CD4-positive, alpha-beta T cell treated with Interferon alpha-2 for 1 hour (primary cell): ENCODE results near the gene NFIL3.
"Not testable (repeated sequence)": the region's sequence is repeated elsewhere in the genome, so short reads cannot be mapped to it uniquely, and the experiment has no call there.

ENCODE experiments used
- DNase-seq, 2 donors: peaks; one replicate each; pipeline ENCODE4 v3.0.0-alpha.2; 2020 to 2022

Gene NFIL3

DNA sequence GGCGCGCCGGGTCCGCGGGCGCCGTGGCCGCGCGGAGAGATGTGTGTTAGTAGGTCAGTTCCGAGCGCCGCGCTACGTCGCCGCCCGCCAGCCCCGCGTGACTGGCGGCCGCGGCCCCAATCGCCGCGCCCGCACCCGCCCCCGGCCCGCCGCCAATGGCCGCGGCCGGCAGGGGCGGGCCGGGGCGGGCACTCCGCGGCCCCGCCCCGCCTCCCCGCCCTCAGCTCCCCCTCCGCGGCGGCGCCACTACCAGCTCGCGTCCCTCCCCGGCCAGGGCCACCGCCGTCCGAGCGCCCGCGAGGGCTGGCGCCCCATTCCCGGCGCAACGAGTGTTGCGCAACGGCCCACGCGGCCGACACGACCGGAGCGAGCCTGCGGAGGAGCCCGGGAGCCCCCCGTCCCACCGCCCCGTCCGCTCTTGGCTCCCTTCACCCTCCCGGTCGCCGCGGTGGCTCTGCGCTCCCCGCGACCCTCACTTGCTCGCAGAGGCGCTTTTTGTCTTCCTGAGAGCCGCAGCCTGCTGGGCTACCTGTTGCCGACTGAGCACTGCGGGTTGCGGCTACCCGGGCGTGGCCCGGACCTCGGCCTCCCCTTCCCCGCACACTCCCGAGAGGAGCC lies at the start of gene NFIL3:
Gene NFIL3 (minus strand): TSS at position 48 of the 618 bp plus-strand sequence. CDS start 13,098 bp downstream, outside the sequence.
- peak; percentile 78 to 81 for DNase-seq

- DNase-seq: not testable (repeated sequence)
Measured at GRCh38 chr9:91471524-91471923, 47.9 kb upstream of the NFIL3 start.

GRCh38 chr9:91465420-91465819 lies 41.8 kb upstream of the NFIL3 start:
- DNase-seq: no peak

DNA sequence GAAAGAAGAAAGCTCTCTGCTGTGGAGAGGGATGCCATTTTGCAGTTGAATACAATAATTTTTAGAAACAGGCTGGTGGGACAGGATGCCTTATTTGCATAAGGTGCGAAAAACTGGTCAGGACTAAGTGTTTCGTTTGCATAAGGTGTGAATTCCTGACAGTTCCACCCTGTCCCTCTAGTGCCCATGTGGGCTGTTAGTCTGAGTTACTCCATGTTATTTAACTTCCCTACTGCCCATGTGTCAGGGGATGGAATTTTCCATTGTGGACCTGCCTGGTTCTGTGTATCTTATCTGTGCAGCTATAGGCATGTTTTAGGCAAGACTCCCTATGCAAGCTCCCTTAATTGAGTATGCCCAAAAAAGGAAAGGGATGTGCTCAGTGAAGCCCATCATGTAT lies 35.3 kb upstream of the NFIL3 start:
- no peak for DNase-seq

- no peak for DNase-seq
Measured at GRCh38 chr9:91452844-91453243, 29.2 kb upstream of the NFIL3 start.

DNA sequence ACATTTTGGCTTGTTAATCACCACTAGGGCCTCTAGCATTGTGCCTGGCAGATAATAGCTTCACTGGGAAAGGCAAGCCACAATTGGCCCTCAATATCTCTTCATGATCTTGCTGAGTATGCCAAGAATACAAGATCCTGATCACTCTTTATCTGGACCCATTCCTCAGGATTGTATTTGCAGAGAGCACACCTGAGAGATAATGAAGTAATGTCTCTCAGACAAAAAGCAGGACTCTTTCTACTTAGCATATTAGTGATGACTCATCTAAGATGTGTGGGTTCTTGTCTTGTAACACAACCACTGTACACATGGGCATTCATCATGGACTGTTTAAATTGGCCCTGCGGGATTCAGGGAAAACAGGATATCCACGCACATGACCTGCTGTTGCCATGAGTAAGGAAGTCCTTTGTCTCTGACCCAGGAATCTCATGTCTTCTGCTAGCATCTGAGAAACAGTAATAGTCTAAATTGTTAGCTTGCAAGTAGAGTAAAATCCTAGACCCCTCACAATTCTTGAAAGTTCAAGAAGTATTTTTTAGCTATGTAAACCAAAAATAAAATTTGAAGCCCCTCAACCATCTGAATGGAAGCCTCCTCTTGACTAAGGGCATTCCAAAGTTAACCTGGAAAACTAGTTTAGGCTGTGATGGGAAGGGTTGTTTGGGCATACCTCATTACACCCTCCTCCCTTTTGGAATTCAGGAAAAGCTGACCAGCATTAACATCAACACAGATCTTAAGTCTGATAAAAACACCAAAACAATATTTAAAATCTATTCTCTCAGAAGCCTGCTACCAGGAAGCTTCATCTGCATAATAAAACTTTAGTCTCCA lies 28.0 kb upstream of the NFIL3 start:
- DNase-seq: no peak

DNA sequence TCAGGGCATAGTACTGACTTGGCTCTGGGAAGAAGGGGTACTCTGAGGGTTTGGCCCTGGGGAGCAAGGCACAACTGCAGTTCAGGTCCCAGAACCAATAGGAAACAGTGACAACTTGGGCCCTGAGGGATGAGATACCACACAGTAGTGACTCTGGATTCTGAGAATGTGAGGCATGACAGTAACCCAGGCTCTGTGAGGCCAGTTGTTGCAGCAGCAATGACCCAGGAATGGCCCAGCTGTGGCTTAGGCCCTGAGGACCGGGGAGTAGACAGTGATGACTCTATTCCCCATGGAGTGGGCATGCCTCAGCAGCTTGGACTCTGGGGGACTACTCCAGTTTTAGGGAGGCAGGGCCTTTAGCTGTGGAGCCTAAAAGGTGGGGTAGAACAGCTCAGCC lies 21.5 kb upstream of the NFIL3 start:
- no peak for DNase-seq

DNA sequence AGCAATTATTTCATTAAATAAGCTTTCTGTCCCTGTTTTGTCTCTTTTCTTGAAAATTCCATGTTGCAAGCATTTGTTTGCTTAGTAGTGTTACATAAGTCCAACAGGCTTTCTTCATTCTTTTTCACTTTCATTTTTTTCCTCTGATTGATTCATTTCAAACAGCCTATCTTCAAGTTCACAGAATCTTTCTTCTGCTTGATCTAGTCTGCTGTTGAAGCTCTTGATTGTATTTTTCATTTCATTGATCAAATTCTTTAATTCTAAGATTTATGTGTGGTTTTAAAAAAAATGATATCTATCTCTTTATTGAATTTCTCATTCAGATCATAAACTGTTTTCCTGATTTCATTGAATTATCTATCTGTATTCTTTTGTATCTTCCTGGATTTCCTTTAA lies 20.4 kb upstream of the NFIL3 start:
- no peak for DNase-seq

- DNase-seq: no peak
Measured at GRCh38 chr9:91443321-91443993, 19.8 kb upstream of the NFIL3 start.

- no peak for DNase-seq
Measured at GRCh38 chr9:91436841-91437240, 13.2 kb upstream of the NFIL3 start.

DNA sequence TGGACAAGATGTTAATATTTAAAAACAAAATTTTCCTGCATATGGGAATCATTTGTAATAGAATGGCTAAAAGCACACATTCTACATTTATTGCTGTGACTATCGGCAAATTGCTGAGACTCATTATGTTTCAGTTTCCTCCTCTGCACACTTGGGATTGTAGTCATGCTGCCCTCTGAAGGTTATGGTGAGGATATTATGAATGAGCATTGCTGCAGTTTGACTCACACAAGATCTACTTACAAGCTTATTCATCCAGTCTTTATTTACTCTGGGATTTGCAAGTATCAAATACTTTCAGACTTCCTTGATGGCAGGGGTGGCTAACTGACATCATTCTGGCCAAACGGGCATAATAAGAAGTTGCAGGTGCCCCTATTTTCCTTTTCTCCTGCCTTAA lies 9.5 kb upstream of the NFIL3 start:
- peak in 1 of 2 donors; percentile 49 for DNase-seq

DNA sequence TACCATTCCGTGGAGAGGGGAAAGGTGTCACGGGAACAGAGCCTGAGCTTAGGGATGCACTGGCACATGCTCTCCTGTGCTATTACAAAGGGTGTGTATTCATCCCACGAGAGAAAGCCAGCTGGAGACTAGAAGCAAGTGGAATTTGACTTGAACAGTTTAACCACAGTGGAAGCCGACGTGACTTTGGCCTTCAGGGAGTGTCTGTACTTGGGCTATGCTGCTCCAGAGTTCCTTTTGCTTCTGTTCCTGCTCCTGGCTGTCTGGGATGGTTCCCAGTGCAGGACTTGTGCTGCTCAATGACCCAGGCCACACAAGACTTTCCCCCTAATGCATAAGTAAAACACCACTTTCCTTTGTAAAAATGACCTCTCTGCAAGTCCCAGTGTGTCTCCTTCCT lies 7.9 kb upstream of the NFIL3 start:
- no peak for DNase-seq

DNA sequence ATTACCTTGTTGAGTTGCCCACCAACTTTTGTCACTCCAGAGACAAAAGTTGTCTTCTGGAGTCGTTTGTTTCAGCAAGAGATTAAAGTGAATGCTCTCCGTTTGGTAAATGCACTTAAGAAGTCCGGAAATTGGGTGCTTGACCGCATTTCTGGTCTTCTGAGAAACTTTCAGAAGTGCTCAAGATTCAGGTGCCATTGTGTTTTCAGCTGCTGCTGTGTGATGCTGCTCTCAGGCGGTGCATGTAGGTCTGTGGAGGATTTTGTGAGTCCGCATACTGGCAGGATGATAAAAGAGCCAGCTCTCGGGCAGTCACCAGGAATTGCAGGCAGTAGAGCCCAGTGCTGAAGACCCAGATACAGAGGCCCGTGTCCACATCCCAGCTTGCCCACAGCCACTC lies 5.9 kb upstream of the NFIL3 start:
- no peak for DNase-seq

DNA sequence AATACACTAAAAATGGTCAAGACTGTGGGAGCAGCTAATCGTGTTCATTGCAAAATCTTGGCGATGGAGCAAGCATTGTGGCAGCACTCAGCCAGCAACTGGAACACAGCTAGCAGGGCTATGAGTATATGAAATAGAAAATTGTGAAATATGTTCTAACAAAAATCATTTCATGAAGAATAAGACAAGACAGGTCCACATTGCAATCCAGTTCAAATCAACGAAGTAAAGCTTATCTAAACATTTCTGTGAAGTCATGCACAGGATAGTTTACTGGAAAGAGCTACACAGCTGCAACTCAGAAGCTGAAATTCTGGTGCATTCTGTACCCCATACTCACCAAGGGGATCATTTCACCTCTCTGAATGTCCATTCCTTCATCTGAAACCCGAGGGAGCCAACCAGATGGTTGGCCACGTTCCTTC lies 5.3 kb upstream of the NFIL3 start:
- no peak for DNase-seq

- DNase-seq: no peak
Measured at GRCh38 chr9:91428436-91428835, 4.8 kb upstream of the NFIL3 start.

GRCh38 chr9:91427873-91428272 lies 4.2 kb upstream of the NFIL3 start:
- no peak for DNase-seq

- peak in 1 of 2 donors; percentile 58 for DNase-seq
Measured at GRCh38 chr9:91426123-91426745, 2.6 kb upstream of the NFIL3 start.

GRCh38 chr9:91425271-91425670 lies 1.6 kb upstream of the NFIL3 start:
- no peak for DNase-seq

DNA sequence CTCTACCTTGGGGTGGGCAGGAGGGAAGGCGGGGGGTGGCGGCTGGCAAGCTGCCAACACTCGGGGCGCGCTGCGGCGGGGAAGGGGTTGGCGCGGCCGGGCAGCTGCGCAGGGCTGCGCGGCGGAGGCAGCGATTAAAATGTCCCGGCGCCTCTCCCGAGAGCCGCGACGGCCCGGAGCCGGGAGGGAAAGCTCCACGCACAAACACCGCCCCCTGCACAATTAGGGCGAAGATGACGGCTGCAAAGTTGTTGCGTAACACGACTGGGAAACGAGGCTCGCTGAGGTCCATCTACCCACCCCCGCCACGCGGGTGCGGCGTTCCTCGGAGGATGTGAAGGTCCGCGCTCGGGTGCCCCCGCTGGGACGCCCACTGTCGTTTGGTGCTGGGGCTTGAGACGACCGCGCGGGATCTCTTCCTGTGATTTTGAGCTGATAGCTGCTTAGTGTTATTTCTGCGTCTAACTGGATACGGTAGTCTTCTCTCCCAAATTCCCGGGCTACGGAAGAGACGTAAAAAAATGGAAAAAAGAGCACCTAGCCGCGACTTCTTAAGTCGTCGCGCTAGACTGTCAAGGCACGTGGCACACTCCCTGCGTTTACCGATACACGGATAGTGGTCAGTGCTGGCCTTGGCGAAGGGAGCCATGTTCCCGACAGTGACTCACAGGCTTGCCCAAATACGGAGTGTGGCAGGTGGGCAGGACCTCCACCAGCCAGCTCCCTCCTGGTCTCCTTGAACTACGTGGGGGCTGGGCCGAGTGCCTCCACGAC lies 958 bp upstream of the NFIL3 start:
- DNase-seq: peak; percentile 70 to 80

- peak; percentile 64 to 68 for DNase-seq
Measured at GRCh38 chr9:91422758-91423711, 597 bp downstream of the NFIL3 start.
